Endothelial cell (in vitro differentiated cells): ENCODE results near the gene MIS18A. TPM values are rescaled to one million over a fixed set of nuclear protein-coding genes. Genes with fewer than 3 reads are reported as not detected.

Source experiments
- DNase-seq: peaks from one replicate; pipeline ENCODE4 v3.0.0; 2021; ENCODE audit warnings: low spot score
- H3K27ac Mint-ChIP-seq: one replicate; pipeline ENCODE4 v1.8.0; 2021; ENCODE audit warnings: mixed read lengths, inconsistent platforms; ENCODE audit not compliant: unreplicated experiment
- H3K27me3 Mint-ChIP-seq: one replicate; pipeline ENCODE4 v1.8.0; 2021; ENCODE audit warnings: mild to moderate bottlenecking, moderate library complexity, mixed read lengths, inconsistent platforms; ENCODE audit not compliant: unreplicated experiment
- H3K36me3 Mint-ChIP-seq: one replicate; pipeline ENCODE4 v1.8.0; 2021; ENCODE audit warnings: mild to moderate bottlenecking, low read depth, mixed read lengths, inconsistent platforms; ENCODE audit not compliant: unreplicated experiment
- H3K4me1 Mint-ChIP-seq: one replicate; pipeline ENCODE4 v1.8.0; 2021; ENCODE audit warnings: mild to moderate bottlenecking, mixed read lengths, inconsistent platforms; ENCODE audit not compliant: unreplicated experiment
- H3K4me3 Mint-ChIP-seq: one replicate; pipeline ENCODE4 v1.8.0; 2021; ENCODE audit warnings: mild to moderate bottlenecking, mixed read lengths, inconsistent platforms; ENCODE audit not compliant: unreplicated experiment
- H3K9me3 Mint-ChIP-seq: one replicate; pipeline ENCODE4 v1.8.0; 2021; ENCODE audit warnings: mixed read lengths, inconsistent platforms; ENCODE audit not compliant: unreplicated experiment
- long read RNA-seq: library from polyadenylated mRNA; unstranded; transcript quantifications from one replicate; pipeline ENCODE4 v2.0.0, GENCODE V29; 2020; ENCODE audit not compliant: unreplicated experiment
- total RNA-seq: library from RNA; stranded (reverse); fragmentation: NEBNext Ultra II Directional; extraction: Animal tissue kit (Norgen Biotek cat#: 25700); gene quantifications from one replicate; pipeline ENCODE4 v1.2.1, GENCODE V29; 2021; ENCODE audit not compliant: unreplicated experiment
- TF ChIP-seq, protein P1 (sequence below): fragments of 200-600 bp; sonication (generic); IDR thresholded peaks from one replicate; pipeline ENCODE4 v1.5.0; 2021; ENCODE audit warnings: antibody characterized with exemption; ENCODE audit not compliant: unreplicated experiment

The MIS18A gene, protein sequence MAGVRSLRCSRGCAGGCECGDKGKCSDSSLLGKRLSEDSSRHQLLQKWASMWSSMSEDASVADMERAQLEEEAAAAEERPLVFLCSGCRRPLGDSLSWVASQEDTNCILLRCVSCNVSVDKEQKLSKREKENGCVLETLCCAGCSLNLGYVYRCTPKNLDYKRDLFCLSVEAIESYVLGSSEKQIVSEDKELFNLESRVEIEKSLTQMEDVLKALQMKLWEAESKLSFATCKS
- 17.2 TPM for total RNA-seq
- long read RNA-seq, transcript MIS18A-201 (5 exons, 1,575 nt): major isoform, 17 of 18 reads
- long read RNA-seq, partial matches to known transcripts: 0 of 18 reads
- long read RNA-seq, other reads (novel, unspliced or antisense): 1 of 18 reads

DNA sequence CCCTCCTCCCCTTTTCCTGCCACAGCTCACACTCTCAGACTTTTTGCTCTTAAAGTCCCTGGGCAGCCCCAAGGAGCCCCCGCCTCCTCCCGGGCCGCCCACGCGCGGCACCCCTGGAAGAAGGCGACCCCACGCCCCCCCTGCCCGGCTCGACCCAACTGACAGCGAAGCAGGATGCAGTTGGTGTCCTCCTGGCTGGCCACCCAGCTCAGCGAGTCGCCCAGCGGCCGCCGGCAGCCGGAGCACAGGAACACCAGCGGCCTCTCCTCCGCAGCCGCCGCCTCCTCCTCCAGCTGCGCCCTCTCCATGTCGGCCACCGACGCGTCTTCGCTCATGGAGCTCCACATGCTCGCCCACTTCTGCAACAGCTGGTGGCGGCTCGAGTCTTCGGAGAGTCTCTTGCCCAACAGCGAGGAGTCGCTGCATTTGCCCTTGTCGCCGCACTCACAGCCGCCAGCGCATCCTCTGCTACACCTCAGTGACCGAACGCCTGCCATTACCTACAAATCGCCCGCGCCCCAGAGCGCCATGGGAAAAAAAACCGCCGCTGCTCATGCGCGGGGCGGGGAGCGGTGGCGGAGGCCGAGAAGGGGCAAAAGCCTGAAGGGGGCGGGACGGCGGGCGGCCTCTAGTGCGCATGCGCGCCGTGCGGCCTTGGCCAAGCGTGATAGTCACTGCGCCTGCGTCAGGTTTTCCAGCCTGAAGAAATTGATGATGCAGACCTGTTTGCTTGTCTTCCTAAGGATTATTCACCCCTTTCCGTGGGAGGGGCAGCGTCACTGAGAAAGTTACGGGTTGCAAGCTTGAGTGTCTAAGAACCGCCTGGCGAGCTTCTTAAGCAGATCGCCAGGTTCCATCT, at the start of gene MIS18A:
Gene MIS18A, minus strand, starts transcription at position 532 of the 859 bp plus-strand sequence. Its CDS starts 35 bp downstream, at position 497.
- Mint-ChIP-seq H3K9me3 (no peaks in the 10 kb centered on the region), H3K4me3 (peak within 1 kb of the TSS; percentile 99), H3K27me3 (peaks cover 5% of the 10 kb centered on the region), H3K36me3 (peaks cover 4% of the 10 kb centered on the region), H3K27ac (peak within 1 kb of the TSS; percentile 80), H3K4me1 (peaks cover 7% of the 10 kb centered on the region)
- TF ChIP-seq, protein P1, sequence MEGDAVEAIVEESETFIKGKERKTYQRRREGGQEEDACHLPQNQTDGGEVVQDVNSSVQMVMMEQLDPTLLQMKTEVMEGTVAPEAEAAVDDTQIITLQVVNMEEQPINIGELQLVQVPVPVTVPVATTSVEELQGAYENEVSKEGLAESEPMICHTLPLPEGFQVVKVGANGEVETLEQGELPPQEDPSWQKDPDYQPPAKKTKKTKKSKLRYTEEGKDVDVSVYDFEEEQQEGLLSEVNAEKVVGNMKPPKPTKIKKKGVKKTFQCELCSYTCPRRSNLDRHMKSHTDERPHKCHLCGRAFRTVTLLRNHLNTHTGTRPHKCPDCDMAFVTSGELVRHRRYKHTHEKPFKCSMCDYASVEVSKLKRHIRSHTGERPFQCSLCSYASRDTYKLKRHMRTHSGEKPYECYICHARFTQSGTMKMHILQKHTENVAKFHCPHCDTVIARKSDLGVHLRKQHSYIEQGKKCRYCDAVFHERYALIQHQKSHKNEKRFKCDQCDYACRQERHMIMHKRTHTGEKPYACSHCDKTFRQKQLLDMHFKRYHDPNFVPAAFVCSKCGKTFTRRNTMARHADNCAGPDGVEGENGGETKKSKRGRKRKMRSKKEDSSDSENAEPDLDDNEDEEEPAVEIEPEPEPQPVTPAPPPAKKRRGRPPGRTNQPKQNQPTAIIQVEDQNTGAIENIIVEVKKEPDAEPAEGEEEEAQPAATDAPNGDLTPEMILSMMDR: no peak
- peak; percentile 99 for DNase-seq

DNA sequence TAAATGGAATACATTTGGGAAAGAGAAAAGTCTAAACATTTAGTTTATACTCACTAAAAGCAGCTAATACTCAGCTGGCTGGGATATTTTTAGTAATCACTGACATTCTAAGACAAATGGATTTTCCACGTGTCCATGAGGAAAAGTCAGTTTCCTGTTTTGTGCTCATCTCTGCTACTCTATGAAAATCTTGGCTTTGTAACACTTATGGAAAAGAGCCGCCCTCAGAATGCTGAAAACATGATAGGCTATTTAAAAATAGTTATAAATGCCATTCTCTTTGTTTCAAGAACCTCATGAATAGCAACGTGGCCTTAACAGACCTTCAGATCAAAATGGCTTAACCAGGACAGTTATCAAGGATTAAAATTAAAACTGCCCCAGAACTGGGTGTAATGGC, 49.7 kb upstream of the MIS18A start:
- Mint-ChIP-seq H3K4me3 (no peak overlapping the region), H3K27me3 (peaks cover 2% of the 10 kb centered on the region), H3K9me3 (no peaks in the 10 kb centered on the region), H3K4me1 (peaks cover 19% of the 10 kb centered on the region), H3K27ac (no peak overlapping the region), H3K36me3 (peaks cover 28% of the 10 kb centered on the region)
- TF ChIP-seq, protein P1: no peak
- no peak for DNase-seq

DNA sequence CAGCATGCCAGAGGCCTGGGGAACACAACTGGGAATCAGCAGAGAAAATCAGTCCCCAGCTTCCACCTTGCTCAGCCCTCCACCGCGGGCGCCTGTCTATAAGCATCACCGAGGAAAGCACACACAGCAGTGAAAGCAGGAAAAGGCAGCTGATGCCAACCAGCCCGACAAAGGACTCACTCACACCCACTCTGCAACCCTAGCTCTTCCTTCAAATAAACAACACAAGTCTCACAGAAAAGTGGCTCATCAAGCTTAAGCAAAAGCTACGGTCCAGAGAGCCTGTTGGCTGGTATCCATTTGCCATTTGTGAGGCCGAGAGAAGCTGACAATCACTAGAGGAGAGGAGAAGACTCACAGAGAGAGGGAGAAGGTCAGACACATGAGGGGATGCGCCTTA, 46.9 kb upstream of the MIS18A start:
- H3K27me3 Mint-ChIP-seq: peaks cover 2% of the 10 kb centered on the region
- H3K27ac Mint-ChIP-seq: no peak overlapping the region
- no peak for DNase-seq
- H3K36me3 Mint-ChIP-seq: peaks cover 38% of the 10 kb centered on the region
- TF ChIP-seq, protein P1: no peak
- no peaks in the 10 kb centered on the region for H3K9me3 Mint-ChIP-seq
- peaks cover 11% of the 10 kb centered on the region for H3K4me1 Mint-ChIP-seq
- H3K4me3 Mint-ChIP-seq: peak overlapping the region; percentile 68

DNA sequence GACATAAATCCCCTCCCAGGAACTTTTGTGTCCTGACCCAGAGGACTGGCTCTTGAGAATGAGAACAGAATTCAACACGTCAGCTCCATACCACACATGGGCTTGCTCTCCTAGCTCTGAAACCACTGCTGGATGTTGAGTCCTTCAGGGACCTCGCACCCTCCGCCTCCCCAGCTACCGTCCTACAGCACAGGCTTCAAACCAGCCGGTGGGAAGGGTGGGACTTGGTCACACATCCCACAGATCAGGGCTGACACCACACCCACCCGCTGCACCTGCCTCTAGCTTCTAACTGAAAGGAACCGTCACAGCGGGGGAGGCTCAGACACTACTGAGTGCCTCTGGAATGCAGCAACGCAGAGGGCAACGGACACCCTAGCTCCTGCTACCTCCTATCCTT, 43.8 kb upstream of the MIS18A start:
- no peak for DNase-seq
- peak overlapping the region; percentile 74 for H3K4me3 Mint-ChIP-seq
- TF ChIP-seq, protein P1: no peak
- no peaks in the 10 kb centered on the region for H3K4me1 Mint-ChIP-seq
- H3K27me3 Mint-ChIP-seq: peaks cover 2% of the 10 kb centered on the region
- no peaks in the 10 kb centered on the region for H3K9me3 Mint-ChIP-seq
- no peak overlapping the region for H3K27ac Mint-ChIP-seq
- peaks cover 62% of the 10 kb centered on the region for H3K36me3 Mint-ChIP-seq
